GM12891 (cell line): ENCODE data around the gene FNDC10.
A peak's percentile ranks its signal among the peaks of the same experiment; 100 is the strongest.

Experiments used
- DNase-seq: peaks from one replicate; pipeline ENCODE4 v3.0.0; 2011; ENCODE audit warnings: low spot score; ENCODE audit not compliant: insufficient read length
- FAIRE-seq: peaks from 2 replicates; lab custom pipeline; 2011; peaks lifted over from hg19 to GRCh38; lab: Jason Lieb, UNC
- PAX5 ChIP-seq: IDR thresholded peaks from 2 replicates; pipeline ENCODE4 v1.6.1; 2011; ENCODE audit warnings: low read length, moderate library complexity, mild to moderate bottlenecking; ENCODE audit not compliant: insufficient read depth, severe bottlenecking
- POLR2A ChIP-seq: IDR thresholded peaks from 2 replicates; pipeline ENCODE4 v1.6.1; 2011; ENCODE audit warnings: low read depth, low read length, control low read depth
- POLR2AphosphoS5 ChIP-seq: IDR thresholded peaks from 2 replicates; pipeline ENCODE4 v1.6.1; 2011; ENCODE audit warnings: low read depth, low read length, control low read depth
- POU2F2 ChIP-seq: IDR thresholded peaks from 2 replicates; pipeline ENCODE4 v1.6.1; 2011; ENCODE audit warnings: low read depth, mild to moderate bottlenecking, control low read depth, low read length, moderate library complexity
- SPI1 ChIP-seq: IDR thresholded peaks from 2 replicates; pipeline ENCODE4 v1.6.1; 2011; ENCODE audit warnings: low read depth, low read length, control low read depth
- TAF1 ChIP-seq: IDR thresholded peaks from 2 replicates; pipeline ENCODE4 v1.6.1; 2011; ENCODE audit warnings: low read depth, low read length, control low read depth

FNDC10 gene

GRCh38 chr1:1605034-1605591 is 5.2 kb upstream of the FNDC10 start:
- TF ChIP-seq SPI1 = no peak
- TF ChIP-seq TAF1 = no peak
- no peak for TF ChIP-seq POLR2AphosphoS5
- no peak for TF ChIP-seq PAX5
- TF ChIP-seq POLR2A = no peak
- no peak for FAIRE-seq
- DNase-seq = no peak

- TF ChIP-seq POLR2A = no peak
- no peak for TF ChIP-seq PAX5
- DNase-seq (no peak), FAIRE-seq (no peak)
Measured at GRCh38 chr1:1604374-1605033, 4.6 kb upstream of the FNDC10 start.

- no peak for TF ChIP-seq POLR2A
- TF ChIP-seq SPI1 = no peak
- no peak for TF ChIP-seq POU2F2
- no peak for TF ChIP-seq TAF1
- FAIRE-seq (no peak), DNase-seq (no peak)
Measured at GRCh38 chr1:1603671-1604373, 3.9 kb upstream of the FNDC10 start.

GRCh38 chr1:1602968-1603506 is 3.1 kb upstream of the FNDC10 start:
- TF ChIP-seq POU2F2 (no peak), TAF1 (no peak)
- FAIRE-seq = no peak
- DNase-seq = no peak

GRCh38 chr1:1602304-1602967 is 2.5 kb upstream of the FNDC10 start:
- FAIRE-seq (peak; percentile 84), DNase-seq (peak; percentile 65)
- no peak for TF ChIP-seq PAX5
- peak; percentile 35; the same call in 1 of the 2 replicates for TF ChIP-seq SPI1

- TF ChIP-seq POLR2AphosphoS5 (no peak), POLR2A (no peak), POU2F2 (no peak), PAX5 (no peak), SPI1 (no peak), TAF1 (no peak)
- FAIRE-seq (no peak), DNase-seq (peak; percentile 10)
Measured at GRCh38 chr1:1601564-1602303, 1.8 kb upstream of the FNDC10 start.

GRCh38 chr1:1600861-1601563 is 1.1 kb upstream of the FNDC10 start:
- no peak for TF ChIP-seq PAX5
- TF ChIP-seq SPI1 = no peak
- no peak for TF ChIP-seq POLR2A
- TF ChIP-seq POLR2AphosphoS5 = no peak
- no peak for TF ChIP-seq TAF1
- no peak for TF ChIP-seq POU2F2
- no peak for FAIRE-seq
- DNase-seq = peak; percentile 10

- no peak for TF ChIP-seq POU2F2
- TF ChIP-seq TAF1 = no peak
- TF ChIP-seq PAX5 = no peak
- TF ChIP-seq POLR2A = no peak
- FAIRE-seq = peak; percentile 82
- DNase-seq = peak; percentile 55
Measured at GRCh38 chr1:1599030-1599934, 653 bp downstream of the FNDC10 start.

GRCh38 chr1:1598720-1599029 is 1.3 kb downstream of the FNDC10 start:
- FAIRE-seq = no peak

More at GRCh38 chr1:1598720-1599029, 1.3 kb downstream of the FNDC10 start:
- no peak for DNase-seq
- no peak for TF ChIP-seq SPI1
- no peak for TF ChIP-seq TAF1
- no peak for TF ChIP-seq POLR2A
- TF ChIP-seq POU2F2 = no peak
- TF ChIP-seq POLR2AphosphoS5 = no peak
- no peak for TF ChIP-seq PAX5
